Right lobe of liver (tissue), 6 donors: ENCODE results near the gene TBPL1. TPM values are rescaled to one million over a fixed set of nuclear protein-coding genes. Genes with fewer than 3 reads are reported as not detected.

Source experiments
- ATAC-seq, 4 donors: fragments of 200-7000 bp; cut with Tn5 transposase; one replicate each; pipeline ENCODE4 v1.9.1; 2020; ENCODE audit warnings: mild to moderate bottlenecking in 4 of 4, moderate library complexity in 4 of 4
- DNase-seq, 3 donors: peaks; one replicate each; pipeline ENCODE4 v3.0.0-alpha.2; 2020
- H3K27ac ChIP-seq, 3 donors: fragments of 200-600 bp; one replicate each; pipeline ENCODE4 v1.8.0; 2022
- H3K27me3 ChIP-seq, 2 donors: fragments of 200-600 bp; one replicate each; pipeline ENCODE4 v1.8.0; 2022
- H3K36me3 ChIP-seq, 4 donors: fragments of 200-600 bp; sonication (generic) in 1 of 4; one replicate each; pipeline versions ENCODE4 v1.5.1 to v1.8.0; 2017 to 2022; ENCODE audit warnings: control low read depth in 1 of 4
- H3K4me1 ChIP-seq, 4 donors: fragments of 200-600 bp; sonication (generic) in 1 of 4; one replicate each; pipeline versions ENCODE4 v1.5.1 to v1.8.0; 2017 to 2022; ENCODE audit warnings: control low read depth in 1 of 4
- H3K4me3 ChIP-seq, 3 donors: fragments of 200-600 bp; one replicate each; pipeline ENCODE4 v1.8.0; 2022
- H3K9me3 ChIP-seq, 4 donors: fragments of 200-600 bp; sonication (generic) in 1 of 4; one replicate each; pipeline versions ENCODE4 v1.5.1 to v1.8.0; 2017 to 2022; ENCODE audit warnings: control low read depth in 1 of 4
- POLR2A ChIP-seq: fragments of 450-650 bp; IDR thresholded peaks from one replicate; pipeline ENCODE4 v1.6.1; 2017; ENCODE audit warnings: antibody characterized with exemption, mild to moderate bottlenecking
- WGBS: methylation state at CpG from one replicate; pipeline ENCODE4 v1.1.6; 2018; ENCODE audit warnings: low coverage, low lambda C conversion rate; ENCODE audit not compliant: insufficient coverage; ENCODE audit errors: missing lambda C conversion rate; 5-methylcytosine and 5-hydroxymethylcytosine counted together
- intact Hi-C, 2 donors: fragments of 100-400 bp; cut with DNase I; formaldehyde crosslinking; loops; one replicate each; pipeline versions ENCODE4 v1.11.2 to v1.14.1; 2022
- total RNA-seq, 6 experiments: library from RNA; depleted of rRNA in 2 of 6; stranded (reverse); fragments of >200 nt in 2 of 6; fragmentation: NEBNext Ultra II Directional in 3 of 6; extraction: Animal tissue kit (Norgen Biotek cat#: 25700) in 3 of 6; gene quantifications; one replicate each; pipeline versions ENCODE4 v1.1.0 to v1.2.4, GENCODE V29; 2016 to 2023
- TF ChIP-seq, protein P1 (sequence below), 4 donors: fragments of 200-600 bp in 3 of 4; fragments of 450-650 bp in 1 of 4; IDR thresholded peaks; one replicate each; pipeline versions ENCODE4 v1.5.1 to v1.8.0; 2016 to 2022; ENCODE audit warnings: antibody characterized with exemption in 4 of 4, mild to moderate bottlenecking in 2 of 4
- donor health status: DM: no; HTN: yes; CAD: no.
- donor health status: DM: no; HTN: no; CAD: no.
- donor health status: DM: no; HTN: no; CAD: no.
- donor health status: DM: no; HTN: yes; CAD: no.
- donor health status: DM: no; HTN: yes; CAD: no.

TBPL1 gene
- total RNA-seq, 6 experiments from 2014 or later: 6.0 to 11.5 (median 9.4) TPM

DNA sequence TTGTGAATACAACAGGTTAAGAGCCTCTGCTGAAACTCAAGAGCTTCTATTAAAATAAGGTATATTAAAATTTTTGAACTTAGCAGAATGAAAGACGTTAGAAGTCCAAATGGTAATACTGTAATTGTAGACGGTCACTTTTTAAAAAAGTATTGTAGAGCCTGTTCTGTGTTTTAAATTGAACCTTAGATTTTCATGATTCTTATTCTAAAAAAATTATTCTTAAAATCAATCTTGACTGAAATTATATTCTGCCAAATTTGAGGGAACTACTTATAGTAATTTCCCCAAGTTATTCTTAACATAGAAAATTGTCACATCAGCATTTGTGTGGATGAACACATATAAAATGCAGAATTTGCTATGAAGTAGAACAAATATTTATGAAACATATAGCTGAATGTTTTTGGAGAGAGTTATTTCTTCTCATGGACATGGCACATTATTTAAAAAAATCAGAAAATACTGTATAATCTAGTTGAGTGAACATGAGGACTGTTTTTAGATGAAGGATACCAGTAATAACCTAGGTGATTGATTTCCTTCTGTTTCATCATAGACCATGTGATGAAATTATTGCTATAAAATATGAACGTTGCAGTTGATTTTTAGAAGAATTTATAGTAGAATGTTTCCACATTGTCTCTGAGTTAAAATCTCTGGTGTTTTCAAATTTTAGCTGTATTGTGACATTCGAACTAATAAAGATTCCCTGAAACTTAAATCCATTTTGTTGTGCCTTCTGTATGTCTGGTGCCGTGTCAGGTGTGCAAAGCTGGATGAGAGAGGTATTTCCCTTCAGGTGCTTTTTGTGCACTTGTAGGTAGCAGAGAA, 2.8 kb downstream of the TBPL1 start:
- Histone ChIP-seq H3K4me3 (no peak overlapping the region), H3K27me3 (no peaks in the 10 kb centered on the region), H3K36me3 (no peaks in the 10 kb centered on the region), H3K4me1 (peaks cover 0 to 33% (median 12%) of the 10 kb centered on the region in 4 donors), H3K27ac (no peak overlapping the region), H3K9me3 (no peaks in the 10 kb centered on the region)
- ATAC-seq: no peak
- 74% methylated on average over 5 of the region's 5 CpGs for WGBS
- no peak for DNase-seq
- no peak for TF ChIP-seq POLR2A
- intact Hi-C loops: no loop called here

DNA sequence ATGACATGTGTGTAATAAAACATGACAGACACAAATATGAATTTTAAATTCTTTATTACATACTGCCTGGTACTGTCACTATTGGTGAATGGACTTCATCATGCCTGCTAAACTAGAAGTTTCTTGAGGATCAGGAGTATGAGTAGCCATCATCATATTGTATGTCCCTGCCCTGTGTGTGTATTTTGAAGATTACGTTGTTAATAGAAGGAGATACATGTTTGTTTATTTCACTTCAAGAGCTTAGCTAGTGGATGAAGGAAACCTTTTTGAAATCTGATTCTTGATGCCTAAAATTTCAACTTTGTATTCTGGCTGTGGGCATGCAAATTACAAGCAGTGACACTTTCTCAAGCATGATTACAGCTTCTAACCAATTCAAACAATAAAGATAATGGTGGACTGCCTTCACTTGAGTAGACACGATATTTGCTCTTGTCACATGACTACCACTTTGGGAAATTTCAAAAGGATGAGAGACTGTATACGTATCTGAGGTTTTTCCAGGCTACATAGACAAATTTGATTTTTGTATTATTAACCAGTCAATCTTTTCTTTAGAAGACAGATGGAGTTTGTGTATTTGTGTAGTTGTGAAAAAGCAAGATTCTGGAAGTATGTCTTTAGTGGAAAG, 3.5 kb downstream of the TBPL1 start:
- H3K4me1 ChIP-seq: peaks cover 0 to 30% (median 9%) of the 10 kb centered on the region in 4 donors
- no peaks in the 10 kb centered on the region for H3K9me3 ChIP-seq
- no peak for DNase-seq
- H3K27me3 ChIP-seq: no peaks in the 10 kb centered on the region
- no peaks in the 10 kb centered on the region for H3K36me3 ChIP-seq
- no peak for TF ChIP-seq POLR2A
- TF ChIP-seq, protein P1, sequence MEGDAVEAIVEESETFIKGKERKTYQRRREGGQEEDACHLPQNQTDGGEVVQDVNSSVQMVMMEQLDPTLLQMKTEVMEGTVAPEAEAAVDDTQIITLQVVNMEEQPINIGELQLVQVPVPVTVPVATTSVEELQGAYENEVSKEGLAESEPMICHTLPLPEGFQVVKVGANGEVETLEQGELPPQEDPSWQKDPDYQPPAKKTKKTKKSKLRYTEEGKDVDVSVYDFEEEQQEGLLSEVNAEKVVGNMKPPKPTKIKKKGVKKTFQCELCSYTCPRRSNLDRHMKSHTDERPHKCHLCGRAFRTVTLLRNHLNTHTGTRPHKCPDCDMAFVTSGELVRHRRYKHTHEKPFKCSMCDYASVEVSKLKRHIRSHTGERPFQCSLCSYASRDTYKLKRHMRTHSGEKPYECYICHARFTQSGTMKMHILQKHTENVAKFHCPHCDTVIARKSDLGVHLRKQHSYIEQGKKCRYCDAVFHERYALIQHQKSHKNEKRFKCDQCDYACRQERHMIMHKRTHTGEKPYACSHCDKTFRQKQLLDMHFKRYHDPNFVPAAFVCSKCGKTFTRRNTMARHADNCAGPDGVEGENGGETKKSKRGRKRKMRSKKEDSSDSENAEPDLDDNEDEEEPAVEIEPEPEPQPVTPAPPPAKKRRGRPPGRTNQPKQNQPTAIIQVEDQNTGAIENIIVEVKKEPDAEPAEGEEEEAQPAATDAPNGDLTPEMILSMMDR (IDR thresholded peaks at IDR 0.05): no peak
- 73% methylated on average over 3 of the region's 3 CpGs for WGBS
- no peak overlapping the region for H3K4me3 ChIP-seq
- intact Hi-C loops: no loop called here
- H3K27ac ChIP-seq: no peak overlapping the region
- ATAC-seq: no peak

- ATAC-seq: no peak
- Histone ChIP-seq H3K27me3 (no peaks in the 10 kb centered on the region), H3K4me3 (no peak overlapping the region), H3K27ac (no peak overlapping the region), H3K9me3 (no peaks in the 10 kb centered on the region), H3K36me3 (no peaks in the 10 kb centered on the region), H3K4me1 (peaks cover 0 to 29% (median 8%) of the 10 kb centered on the region in 4 donors)
- TF ChIP-seq POLR2A: no peak
- TF ChIP-seq, protein P1 (IDR thresholded peaks at IDR 0.05): no peak
- 92% methylated on average over 4 of the region's 4 CpGs for WGBS
- intact Hi-C loops: no loop called here
- no peak for DNase-seq
Observed at GRCh38 chr6:133957227-133957626, 4.2 kb downstream of the TBPL1 start.

DNA sequence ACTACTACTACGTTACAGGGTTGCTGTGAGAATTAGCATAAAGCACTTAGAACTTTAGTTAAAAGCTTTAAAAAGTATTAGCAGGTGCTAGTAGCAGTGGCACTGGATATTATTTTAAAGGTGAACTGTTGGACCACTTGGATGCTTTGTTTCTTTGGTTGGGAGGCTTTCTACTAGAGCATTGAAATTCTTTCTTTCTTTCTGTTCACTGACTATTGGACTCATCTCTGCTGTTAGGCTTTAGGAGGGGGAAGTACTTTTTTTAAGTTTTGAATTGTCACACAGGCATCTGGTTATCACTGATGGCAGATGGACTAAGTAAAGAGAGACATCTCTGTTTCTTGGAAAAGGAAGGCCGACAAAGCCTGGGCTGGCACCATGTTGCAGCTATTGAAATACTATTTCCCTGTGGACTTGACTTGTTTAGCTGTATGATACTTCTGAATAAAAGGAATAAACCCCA, 4.8 kb downstream of the TBPL1 start:
- H3K4me1 ChIP-seq: peaks cover 0 to 29% (median 8%) of the 10 kb centered on the region in 4 donors
- no peaks in the 10 kb centered on the region for H3K27me3 ChIP-seq
- no peak for ATAC-seq
- TF ChIP-seq, protein P1 (IDR thresholded peaks at IDR 0.05): no peak
- TF ChIP-seq POLR2A: no peak
- WGBS: 63% methylated on average over 2 of the region's 2 CpGs
- no peak overlapping the region for H3K4me3 ChIP-seq
- intact Hi-C loops: no loop called here
- H3K9me3 ChIP-seq: no peaks in the 10 kb centered on the region
- H3K27ac ChIP-seq: peak overlapping the region in 1 of 3 donors; percentile 6
- no peaks in the 10 kb centered on the region for H3K36me3 ChIP-seq
- no peak for DNase-seq

DNA sequence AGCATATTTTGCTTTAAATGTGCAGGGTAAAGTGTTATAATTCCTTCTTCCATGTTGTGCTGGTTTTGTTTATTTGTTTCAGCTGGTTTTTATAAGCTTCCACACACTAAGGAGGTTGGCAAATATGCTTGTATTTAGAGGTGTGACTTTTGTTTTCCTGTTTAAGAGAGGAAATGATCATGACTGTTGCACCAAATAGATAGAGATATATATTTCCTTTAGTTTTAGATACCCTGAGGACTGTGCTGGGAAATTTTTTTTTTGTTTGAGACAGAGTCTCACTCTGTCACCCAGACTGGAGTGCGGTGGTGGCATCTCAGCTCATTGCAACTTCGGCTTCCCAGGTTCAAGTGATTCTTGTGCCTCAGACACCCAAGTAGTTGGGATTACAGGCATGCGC, 5.8 kb downstream of the TBPL1 start:
- H3K36me3 ChIP-seq: no peaks in the 10 kb centered on the region
- H3K27me3 ChIP-seq: no peaks in the 10 kb centered on the region
- WGBS: 62% methylated on average over 2 of the region's 3 CpGs
- ATAC-seq: peak; percentile 10 to 57 (median 39)
- H3K4me3 ChIP-seq: no peak overlapping the region
- no peaks in the 10 kb centered on the region for H3K9me3 ChIP-seq
- H3K27ac ChIP-seq: peak overlapping the region in 1 of 3 donors; percentile 6
- TF ChIP-seq POLR2A: no peak
- TF ChIP-seq, protein P1 (IDR thresholded peaks at IDR 0.05): no peak
- peaks cover 0 to 29% (median 7%) of the 10 kb centered on the region in 4 donors for H3K4me1 ChIP-seq
- no peak for DNase-seq
- intact Hi-C loops: no loop called here
